GM19372 (cell line): ENCODE results near the gene DCN.

Experiments used
- ATAC-seq: cut with Tn5 transposase; IDR thresholded peaks from one replicate; pipeline ENCODE4 v1.9.1; 2021; ENCODE audit warnings: mild to moderate bottlenecking, low read depth, moderate library complexity; ENCODE audit not compliant: unreplicated experiment

DCN gene

GRCh38 chr12:91140026-91140931, 42.3 kb downstream of the DCN start:
- ATAC-seq, result no peak

DNA sequence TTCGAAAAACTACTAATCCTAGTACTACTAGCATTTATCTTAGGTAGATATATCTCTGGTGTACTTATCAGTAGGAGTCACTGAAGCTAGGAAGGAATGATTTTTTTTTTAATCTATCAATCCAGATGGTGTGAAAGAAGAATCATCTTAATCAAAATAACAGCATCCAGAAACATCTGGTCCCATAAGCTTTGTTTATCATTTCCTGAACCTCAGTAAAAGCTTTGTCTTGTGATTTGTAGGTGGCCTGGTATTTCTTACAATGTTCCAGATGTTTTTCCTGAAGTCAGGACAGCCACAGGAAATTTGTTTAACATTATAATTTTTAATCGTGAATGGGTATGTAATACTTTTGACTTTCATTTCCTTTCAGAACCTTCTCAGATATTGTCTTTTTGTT, 43.3 kb downstream of the DCN start:
- no peak for ATAC-seq

- ATAC-seq, result no peak
Measured at GRCh38 chr12:91138337-91138920, 44.2 kb downstream of the DCN start.

GRCh38 chr12:91133871-91134270, 48.7 kb downstream of the DCN start:
- ATAC-seq, result no peak

DNA sequence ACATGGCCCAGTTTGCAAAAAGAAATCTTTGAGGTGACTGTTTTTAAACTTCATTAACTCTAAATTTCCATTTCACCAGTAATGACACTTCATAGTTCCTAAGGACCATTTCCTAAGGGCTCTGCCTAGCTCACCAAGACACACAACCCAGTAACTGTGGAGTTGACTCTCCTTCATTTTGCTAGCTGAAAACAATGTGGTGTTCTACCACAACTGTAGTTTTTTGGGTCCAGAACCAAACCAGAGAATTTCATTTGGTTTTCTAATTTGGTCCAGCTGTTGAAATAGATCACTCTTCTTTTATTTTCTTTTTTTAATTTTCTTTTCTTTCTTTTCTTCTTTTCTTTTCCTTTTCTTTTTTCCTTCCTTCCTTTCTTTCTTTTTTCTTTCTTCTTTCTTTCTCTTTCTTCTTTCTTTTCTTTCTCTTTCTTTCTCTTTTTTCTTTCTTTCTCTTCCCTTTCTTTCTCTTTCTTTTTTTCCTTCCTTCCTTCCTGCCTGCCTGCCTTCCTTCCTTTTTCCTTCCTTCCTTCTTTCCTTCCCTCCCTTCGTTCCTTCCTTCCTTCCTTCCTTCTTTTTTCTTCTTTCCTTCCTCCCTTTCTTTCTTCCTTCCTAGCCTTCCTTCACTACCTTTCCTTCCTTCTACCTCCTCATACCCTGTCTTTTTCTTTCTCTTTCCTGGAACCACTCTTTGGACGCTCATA, 52.8 kb downstream of the DCN start:
- no peak for ATAC-seq

GRCh38 chr12:91127751-91128150, 54.9 kb downstream of the DCN start:
- ATAC-seq, result no peak

- no peak for ATAC-seq
Measured at GRCh38 chr12:91127306-91127705, 55.3 kb downstream of the DCN start.

DNA sequence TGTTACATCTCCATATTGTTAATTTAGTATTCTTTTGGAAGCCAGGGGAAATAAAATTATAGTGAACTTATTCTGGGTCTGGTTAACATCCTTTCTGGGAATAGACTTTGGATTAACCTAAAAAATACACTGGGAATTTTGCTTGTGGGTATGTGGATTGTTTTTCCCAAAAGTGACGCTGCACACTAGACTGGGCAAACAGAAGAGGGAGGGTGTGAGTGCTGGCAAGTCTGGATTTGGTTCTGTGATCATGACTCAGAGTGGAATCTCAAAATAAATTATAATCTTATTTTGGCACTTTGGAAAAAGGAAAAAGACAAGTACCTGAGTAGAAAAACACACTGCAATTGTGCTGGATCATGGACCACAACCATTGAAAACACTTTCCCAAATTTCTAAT, 56.1 kb downstream of the DCN start:
- ATAC-seq, result no peak

- no peak for ATAC-seq
Measured at GRCh38 chr12:91123236-91123916, 59.2 kb downstream of the DCN start.

DNA sequence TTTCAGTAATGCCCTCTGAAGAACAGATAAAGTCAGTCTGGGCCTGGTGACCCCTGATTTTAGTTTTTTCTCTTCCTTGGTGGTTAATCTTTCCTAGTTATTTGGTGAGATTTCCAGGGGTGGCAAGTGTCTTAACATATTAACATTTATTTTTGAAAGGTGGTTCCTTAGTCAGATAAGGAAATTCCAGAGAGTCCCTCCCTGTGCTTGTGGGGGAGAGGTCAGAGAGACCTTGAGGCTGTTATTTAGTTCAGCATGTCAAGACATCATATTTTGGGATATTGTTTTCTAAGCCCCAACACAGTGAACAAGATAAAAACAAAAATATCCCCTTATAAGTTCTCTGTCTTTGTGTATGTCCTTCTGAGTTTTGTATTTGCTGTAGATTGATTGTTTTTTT, 61.8 kb downstream of the DCN start:
- ATAC-seq, result no peak

DNA sequence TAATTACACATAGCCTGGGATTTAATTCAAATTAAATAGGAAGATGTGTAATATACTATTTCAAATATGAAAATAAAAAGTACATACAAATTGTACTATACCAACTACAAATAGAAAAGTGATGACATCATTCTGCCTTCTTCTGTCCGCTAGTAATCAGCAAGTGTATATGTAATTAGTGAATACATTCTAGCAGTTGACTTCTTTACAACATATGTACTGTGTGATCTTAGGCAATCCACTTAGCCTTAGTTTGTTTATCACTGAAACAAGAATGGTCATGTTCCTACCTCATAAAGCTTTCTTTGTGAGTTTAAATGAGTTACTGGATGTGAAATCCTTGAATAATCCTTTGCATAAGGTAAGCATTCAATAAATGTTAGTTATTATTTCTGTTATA, 63.5 kb downstream of the DCN start:
- ATAC-seq, result no peak

DNA sequence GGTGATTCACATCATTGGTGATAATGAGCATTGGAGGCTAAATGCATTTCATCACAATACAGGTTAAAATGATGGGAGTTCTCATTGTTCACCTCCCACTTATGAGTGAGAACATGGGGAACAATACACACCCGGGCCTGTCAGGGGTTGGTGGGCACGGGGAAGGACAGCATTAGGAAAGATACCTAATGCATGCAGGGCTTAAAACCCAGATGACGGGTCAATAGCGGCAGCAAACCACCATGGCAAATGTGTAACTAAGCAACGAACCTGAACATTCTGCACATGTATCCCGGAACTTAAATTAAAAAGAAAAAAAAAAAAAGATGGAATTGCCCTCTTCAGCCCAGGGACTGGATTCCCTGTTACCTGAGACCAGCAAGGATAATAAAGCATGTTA, 69.0 kb downstream of the DCN start:
- ATAC-seq, result no peak

DNA sequence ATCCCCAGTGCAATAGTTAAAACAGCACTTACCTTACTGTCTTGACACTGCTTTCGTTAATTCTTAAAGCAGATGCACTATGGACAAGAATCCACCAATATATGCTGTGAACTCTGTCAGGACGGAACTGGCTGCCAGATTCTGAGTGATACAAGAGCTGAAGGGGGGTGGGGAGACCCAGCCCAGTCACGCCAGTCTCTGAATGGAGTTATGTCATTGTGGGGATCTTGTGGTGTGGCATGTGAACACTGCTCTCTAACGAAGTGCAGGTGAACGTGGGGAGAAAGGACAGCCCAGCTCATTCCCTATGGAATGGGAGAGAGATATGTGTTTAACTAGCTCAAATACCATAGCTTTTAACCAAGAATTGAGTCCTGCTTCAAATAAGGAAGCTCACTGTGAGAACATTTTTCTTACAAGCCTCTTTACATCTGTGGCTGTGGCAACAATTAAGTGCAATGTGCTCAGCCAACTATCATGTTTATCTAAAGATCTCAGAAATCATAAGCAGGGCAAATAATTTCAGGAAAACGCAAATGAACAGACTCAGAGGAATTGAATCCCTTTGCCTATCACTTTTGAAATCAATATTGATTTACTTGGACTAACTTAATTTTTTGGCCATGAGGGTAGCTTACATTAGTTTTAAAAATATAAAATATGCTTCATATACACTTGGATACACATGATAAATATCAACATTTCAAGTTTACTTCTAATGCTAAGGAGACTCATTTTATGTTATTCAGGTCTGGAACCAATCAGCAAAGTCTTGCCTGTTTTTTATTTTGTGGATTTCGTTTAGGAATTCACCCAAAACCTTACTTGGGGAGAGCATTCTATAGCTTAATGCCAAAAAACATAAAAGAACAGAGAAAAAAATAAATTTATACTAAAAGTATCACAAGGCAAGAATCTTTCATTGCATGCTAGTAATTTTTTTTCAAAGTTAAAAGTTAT, 71.0 kb downstream of the DCN start, which contains the start of gene LUM:
TSS of gene LUM (minus strand) at position 129 of the 960 bp plus-strand sequence. CDS start 2,515 bp downstream, outside the sequence.
- no peak for ATAC-seq

- no peak for ATAC-seq
Measured at GRCh38 chr12:91110311-91110924, 72.2 kb downstream of the DCN start.

- ATAC-seq, result no peak
Measured at GRCh38 chr12:91109581-91110310, 72.9 kb downstream of the DCN start.

GRCh38 chr12:91109148-91109564, 73.5 kb downstream of the DCN start:
- ATAC-seq, result peak; percentile 80

GRCh38 chr12:91108196-91108755, 74.3 kb downstream of the DCN start:
- ATAC-seq, result no peak

GRCh38 chr12:91106283-91106682, 76.3 kb downstream of the DCN start:
- ATAC-seq, result no peak
